Measurements from ENCODE around the gene ST3GAL5.

Gene ST3GAL5

DNA sequence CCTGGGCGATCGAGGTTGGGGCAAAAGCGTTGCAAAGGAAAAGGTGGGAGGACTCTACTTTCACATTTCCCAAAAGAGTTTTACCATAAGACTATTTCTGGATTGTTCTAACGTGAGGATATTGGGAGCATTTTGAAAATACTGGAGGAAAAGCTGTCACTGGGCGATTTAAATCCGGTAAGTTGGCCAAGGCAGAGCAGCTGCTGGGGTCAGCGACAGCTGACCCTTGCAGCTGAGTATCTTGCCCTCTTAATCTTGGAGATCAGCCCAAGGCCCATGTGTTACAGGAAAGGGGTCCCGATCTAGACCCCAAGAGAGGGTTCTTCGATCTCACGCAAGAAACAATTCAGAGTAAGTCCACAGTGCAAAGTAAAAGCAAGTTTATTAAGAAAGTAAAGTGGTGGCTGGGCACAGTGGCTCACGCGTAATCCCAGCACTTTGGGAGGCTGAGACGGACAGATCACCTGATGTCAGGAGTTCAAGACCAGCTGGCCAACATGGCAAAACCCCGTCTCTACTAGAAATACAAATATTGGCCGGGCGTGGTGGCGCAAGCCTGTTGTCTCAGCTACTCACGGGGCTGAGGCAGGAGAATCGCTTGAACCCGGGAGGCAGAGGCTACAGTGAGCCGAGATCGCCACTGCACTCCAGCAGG, 964 bp upstream of the ST3GAL5 start:
- no peaks in the 10 kb centered on the region for H3K36me3 ChIP-seq (replicated peaks; ENCODE audit: insufficient read depth, low read length)
- H3F3A ChIP-seq (ENCODE audit: insufficient read depth, low read length) = peaks cover 15% of the 10 kb centered on the region
- peak overlapping the region; percentile 82 for H3K27ac ChIP-seq (ENCODE audit: low read length)
- H3K9me2 ChIP-seq (replicated peaks; ENCODE audit: insufficient read depth, low read length) = no peaks in the 10 kb centered on the region
- H3K9me3 ChIP-seq (replicated peaks; ENCODE audit: insufficient read depth, low read length) = no peaks in the 10 kb centered on the region
- DNase-seq = no peak
- TF ChIP-seq EZH2 (optimal IDR thresholded peaks at IDR 0.05; ENCODE audit: low read depth, low read length) (no peak), EZH2phosphoT487 (IDR thresholded peaks at IDR 0.05; ENCODE audit: low read length) (no peak)
- TF ChIP-seq, protein P1, sequence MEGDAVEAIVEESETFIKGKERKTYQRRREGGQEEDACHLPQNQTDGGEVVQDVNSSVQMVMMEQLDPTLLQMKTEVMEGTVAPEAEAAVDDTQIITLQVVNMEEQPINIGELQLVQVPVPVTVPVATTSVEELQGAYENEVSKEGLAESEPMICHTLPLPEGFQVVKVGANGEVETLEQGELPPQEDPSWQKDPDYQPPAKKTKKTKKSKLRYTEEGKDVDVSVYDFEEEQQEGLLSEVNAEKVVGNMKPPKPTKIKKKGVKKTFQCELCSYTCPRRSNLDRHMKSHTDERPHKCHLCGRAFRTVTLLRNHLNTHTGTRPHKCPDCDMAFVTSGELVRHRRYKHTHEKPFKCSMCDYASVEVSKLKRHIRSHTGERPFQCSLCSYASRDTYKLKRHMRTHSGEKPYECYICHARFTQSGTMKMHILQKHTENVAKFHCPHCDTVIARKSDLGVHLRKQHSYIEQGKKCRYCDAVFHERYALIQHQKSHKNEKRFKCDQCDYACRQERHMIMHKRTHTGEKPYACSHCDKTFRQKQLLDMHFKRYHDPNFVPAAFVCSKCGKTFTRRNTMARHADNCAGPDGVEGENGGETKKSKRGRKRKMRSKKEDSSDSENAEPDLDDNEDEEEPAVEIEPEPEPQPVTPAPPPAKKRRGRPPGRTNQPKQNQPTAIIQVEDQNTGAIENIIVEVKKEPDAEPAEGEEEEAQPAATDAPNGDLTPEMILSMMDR (IDR thresholded peaks at IDR 0.05; ENCODE audit: low read length) = no peak
- H4K20me1 ChIP-seq (ENCODE audit: insufficient read depth, low read length) = no peaks in the 10 kb centered on the region
- peak overlapping the region; percentile 87 for H3K4me2 ChIP-seq (ENCODE audit: low read depth, low read length)
- no peaks in the 10 kb centered on the region for H3K27me3 ChIP-seq (replicated peaks; ENCODE audit: insufficient read depth, low read length)
- H3K9ac ChIP-seq (ENCODE audit: low read length) = peak overlapping the region; percentile 80
- peak overlapping the region; percentile 79 for H2AFZ ChIP-seq (ENCODE audit: low read length)
- peaks cover 50% of the 10 kb centered on the region for H3K79me2 ChIP-seq (ENCODE audit: low read length)
- H3K4me3 ChIP-seq (ENCODE audit: low read length) = peak overlapping the region; percentile 84
- peaks cover 25% of the 10 kb centered on the region for H3K4me1 ChIP-seq (ENCODE audit: low read length)

DNA sequence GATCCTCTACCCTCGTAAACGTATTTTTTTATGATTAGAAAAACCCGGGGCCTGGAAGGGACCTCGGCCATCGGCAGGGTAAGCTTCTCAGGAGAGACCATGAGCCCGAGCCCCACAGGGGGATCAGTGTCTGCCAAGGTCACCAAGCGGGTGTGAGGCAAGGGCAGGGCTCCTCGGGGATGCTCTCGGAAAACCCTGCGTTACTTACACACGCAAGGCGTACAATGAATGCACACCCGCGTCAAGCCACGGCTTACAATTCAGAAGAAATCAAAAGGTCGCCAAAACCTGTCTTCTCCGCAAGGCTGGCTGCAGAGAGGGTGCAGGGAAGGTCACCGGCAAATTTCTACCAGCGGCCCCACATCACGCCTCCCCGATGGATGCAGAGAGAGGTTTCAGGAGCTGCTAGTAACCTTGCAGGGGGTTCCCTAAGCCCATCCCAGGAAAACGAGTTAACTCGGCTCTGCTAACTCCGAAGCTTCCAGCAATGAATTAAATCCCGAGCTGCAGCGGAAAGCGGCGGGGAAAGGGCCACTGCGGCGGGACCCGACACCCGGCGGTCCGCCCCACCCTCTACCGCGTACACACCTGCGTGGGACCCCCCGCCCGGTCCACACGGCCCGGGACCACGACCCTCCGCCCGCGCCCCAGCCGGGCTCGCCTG, 638 bp downstream of the ST3GAL5 start:
- no peaks in the 10 kb centered on the region for H3K36me3 ChIP-seq (replicated peaks; ENCODE audit: insufficient read depth, low read length)
- no peaks in the 10 kb centered on the region for H3K9me2 ChIP-seq (replicated peaks; ENCODE audit: insufficient read depth, low read length)
- peak overlapping the region; percentile 58; the same call in 1 of the 2 replicates for H3K27ac ChIP-seq (ENCODE audit: low read length)
- H3K9me3 ChIP-seq (replicated peaks; ENCODE audit: insufficient read depth, low read length) = no peaks in the 10 kb centered on the region
- H3K79me2 ChIP-seq (ENCODE audit: low read length) = peaks cover 66% of the 10 kb centered on the region
- peak; percentile 35 for DNase-seq
- no peaks in the 10 kb centered on the region for H4K20me1 ChIP-seq (ENCODE audit: insufficient read depth, low read length)
- peaks cover 15% of the 10 kb centered on the region for H3F3A ChIP-seq (ENCODE audit: insufficient read depth, low read length)
- H3K4me2 ChIP-seq (ENCODE audit: low read depth, low read length) = peak overlapping the region; percentile 85
- H3K4me3 ChIP-seq (ENCODE audit: low read length) = peak overlapping the region; percentile 84
- H3K9ac ChIP-seq (ENCODE audit: low read length) = peak overlapping the region; percentile 85
- peaks cover 25% of the 10 kb centered on the region for H3K4me1 ChIP-seq (ENCODE audit: low read length)
- TF ChIP-seq EZH2phosphoT487 (IDR thresholded peaks at IDR 0.05; ENCODE audit: low read length) = no peak
- no peaks in the 10 kb centered on the region for H3K27me3 ChIP-seq (replicated peaks; ENCODE audit: insufficient read depth, low read length)
- peak overlapping the region; percentile 29 for H2AFZ ChIP-seq (ENCODE audit: low read length)

DNA sequence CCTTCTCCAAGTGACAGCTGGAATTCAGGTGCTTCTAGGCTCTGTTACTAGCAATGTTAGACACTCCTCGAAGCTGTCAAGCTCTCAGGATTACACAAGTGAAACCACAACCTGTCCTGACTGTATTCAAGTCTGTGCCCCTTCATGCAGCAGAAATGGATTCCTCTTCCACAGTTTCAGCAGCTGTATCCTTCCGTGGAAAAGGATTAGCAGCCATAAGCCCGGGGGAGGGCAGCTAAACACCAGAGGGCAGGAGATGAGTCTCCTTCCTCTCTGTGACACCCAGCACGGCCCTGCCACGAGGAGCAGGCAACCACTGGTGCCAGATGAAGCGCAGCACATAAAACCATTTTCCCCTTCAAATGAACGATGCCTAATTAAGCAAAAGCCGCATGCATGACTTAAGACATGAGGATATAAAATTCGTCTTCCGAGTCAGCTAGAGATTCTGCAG, 1.2 kb downstream of the ST3GAL5 start:
- no peaks in the 10 kb centered on the region for H3K9me2 ChIP-seq (replicated peaks; ENCODE audit: insufficient read depth, low read length)
- H3F3A ChIP-seq (ENCODE audit: insufficient read depth, low read length) = peaks cover 15% of the 10 kb centered on the region
- H3K4me3 ChIP-seq (ENCODE audit: low read length) = peak overlapping the region; percentile 84
- H3K9ac ChIP-seq (ENCODE audit: low read length) = peak overlapping the region; percentile 85
- peak; percentile 59 for DNase-seq
- H3K27me3 ChIP-seq (replicated peaks; ENCODE audit: insufficient read depth, low read length) = no peaks in the 10 kb centered on the region
- no peaks in the 10 kb centered on the region for H4K20me1 ChIP-seq (ENCODE audit: insufficient read depth, low read length)
- TF ChIP-seq EZH2phosphoT487 (IDR thresholded peaks at IDR 0.05; ENCODE audit: low read length) (no peak), EZH2 (optimal IDR thresholded peaks at IDR 0.05; ENCODE audit: low read depth, low read length) (no peak)
- TF ChIP-seq, protein P1 (IDR thresholded peaks at IDR 0.05; ENCODE audit: low read length) = peak; percentile 38
- H3K9me3 ChIP-seq (replicated peaks; ENCODE audit: insufficient read depth, low read length) = no peaks in the 10 kb centered on the region
- H2AFZ ChIP-seq (ENCODE audit: low read length) = peak overlapping the region; percentile 29; the same call in 1 of the 2 replicates
- H3K4me2 ChIP-seq (ENCODE audit: low read depth, low read length) = peak overlapping the region; percentile 85
- peaks cover 25% of the 10 kb centered on the region for H3K4me1 ChIP-seq (ENCODE audit: low read length)
- H3K79me2 ChIP-seq (ENCODE audit: low read length) = peaks cover 71% of the 10 kb centered on the region
- no peaks in the 10 kb centered on the region for H3K36me3 ChIP-seq (replicated peaks; ENCODE audit: insufficient read depth, low read length)
- peak overlapping the region; percentile 58; the same call in 1 of the 2 replicates for H3K27ac ChIP-seq (ENCODE audit: low read length)
